Activated CD8-positive, alpha-beta memory T cell treated with anti-CD3 and anti-CD28 coated beads for 1 hour (primary cell): ENCODE data around the gene MMUT.
A peak's percentile ranks its signal among the peaks of the same experiment; 100 is the strongest.
"Not testable (repeated sequence)": the region's sequence is repeated elsewhere in the genome, so short reads cannot be mapped to it uniquely, and the experiment has no call there.

Experiments used
- DNase-seq, 2 donors: peaks; one replicate each; pipeline ENCODE4 v3.0.0-alpha.2; 2020; ENCODE audit warnings: low read depth in 1 of 2; ENCODE audit errors: extremely low read depth in 1 of 2

The MMUT gene

DNA sequence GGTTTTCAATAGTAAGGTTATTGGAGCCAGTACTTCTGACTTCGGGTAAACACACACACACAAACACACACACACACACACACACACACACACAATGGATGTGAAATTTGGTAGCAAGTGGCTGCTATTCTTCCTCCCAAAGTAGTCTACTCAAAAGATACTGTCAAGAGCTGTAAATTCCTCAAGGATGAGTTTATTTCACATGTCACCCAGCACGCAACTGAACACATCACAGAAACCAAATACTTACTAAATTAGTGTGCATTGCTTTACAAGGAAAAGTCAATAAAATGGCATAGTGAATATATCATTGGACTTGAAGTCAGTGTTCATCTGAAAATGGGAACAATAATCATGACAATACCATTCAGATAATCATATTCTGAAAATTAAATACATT, 32.9 kb downstream of the MMUT start:
- DNase-seq: no peak

DNA sequence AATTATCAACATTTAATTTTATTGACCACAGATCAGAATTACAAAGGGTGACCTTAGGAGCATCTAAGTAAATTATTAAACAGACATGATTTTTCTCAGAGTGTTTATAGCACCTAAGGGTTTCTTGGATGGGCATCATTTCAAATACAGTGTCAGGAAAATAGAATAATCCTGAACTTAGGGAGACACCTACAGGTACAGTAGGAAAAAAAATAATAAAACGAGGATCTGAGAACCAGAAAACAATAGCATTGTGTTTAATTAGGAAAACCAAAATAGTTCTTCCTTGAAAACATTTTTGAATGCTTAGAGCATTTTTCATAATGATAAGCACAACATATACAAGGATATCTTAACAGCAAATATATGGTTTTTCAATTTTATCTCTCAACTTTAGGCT, 39.2 kb downstream of the MMUT start:
- DNase-seq: no peak

DNA sequence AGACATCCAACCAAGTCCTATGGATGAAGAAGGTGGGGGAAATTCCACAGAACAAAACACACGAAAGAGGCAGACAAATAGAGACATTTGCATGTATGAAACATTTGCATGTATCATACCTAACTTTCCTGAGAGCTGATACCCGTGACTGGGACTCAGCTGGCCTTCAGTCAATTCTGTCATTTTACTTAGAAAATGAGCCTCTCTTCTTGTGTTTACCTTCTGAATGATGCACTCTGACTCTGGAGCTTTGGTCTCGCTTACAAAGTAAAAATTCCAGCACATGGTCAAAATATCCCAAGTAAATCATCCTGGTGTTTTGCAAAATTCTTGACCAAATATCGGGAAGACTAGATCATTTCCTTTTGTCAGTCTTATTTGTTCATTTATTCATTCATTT, 46.9 kb downstream of the MMUT start:
- DNase-seq: no peak

DNA sequence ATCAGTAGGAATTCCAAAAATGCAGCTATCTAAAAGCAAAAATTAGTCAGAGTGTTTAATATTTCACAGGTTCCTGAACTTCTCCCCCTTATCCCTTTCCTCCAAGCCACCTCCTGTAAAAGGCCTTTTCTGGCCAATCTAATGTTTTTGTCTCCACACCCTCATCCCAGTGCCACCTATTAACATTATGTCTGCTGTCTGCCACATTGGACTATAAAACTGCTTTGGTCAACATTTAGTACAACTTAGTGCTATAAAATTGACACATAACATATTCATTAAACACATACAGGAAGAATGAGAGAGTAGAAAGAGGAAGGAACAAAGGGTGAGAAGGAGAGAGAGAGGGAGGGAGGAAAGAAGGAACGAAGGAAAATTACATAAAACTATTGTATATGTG, 47.7 kb downstream of the MMUT start:
- no peak for DNase-seq

DNA sequence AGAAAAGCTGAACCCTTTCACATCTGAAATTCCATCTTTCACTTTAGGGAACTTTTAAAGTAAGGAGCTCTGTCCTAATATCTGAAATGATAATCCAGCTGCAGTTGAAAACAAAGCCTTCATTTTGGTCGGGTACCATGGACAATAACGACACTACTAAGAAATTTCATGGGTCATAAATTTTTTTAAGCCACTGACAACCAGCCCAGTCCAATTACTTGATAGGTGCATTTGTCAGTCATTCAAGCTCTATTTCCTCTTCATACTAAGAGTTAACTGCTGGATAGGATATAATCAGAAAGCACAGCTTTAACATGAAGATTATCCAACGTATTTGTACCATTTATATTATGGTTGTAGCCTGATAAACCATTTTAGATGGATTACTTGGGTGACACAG, 52.5 kb downstream of the MMUT start:
- no peak for DNase-seq

DNA sequence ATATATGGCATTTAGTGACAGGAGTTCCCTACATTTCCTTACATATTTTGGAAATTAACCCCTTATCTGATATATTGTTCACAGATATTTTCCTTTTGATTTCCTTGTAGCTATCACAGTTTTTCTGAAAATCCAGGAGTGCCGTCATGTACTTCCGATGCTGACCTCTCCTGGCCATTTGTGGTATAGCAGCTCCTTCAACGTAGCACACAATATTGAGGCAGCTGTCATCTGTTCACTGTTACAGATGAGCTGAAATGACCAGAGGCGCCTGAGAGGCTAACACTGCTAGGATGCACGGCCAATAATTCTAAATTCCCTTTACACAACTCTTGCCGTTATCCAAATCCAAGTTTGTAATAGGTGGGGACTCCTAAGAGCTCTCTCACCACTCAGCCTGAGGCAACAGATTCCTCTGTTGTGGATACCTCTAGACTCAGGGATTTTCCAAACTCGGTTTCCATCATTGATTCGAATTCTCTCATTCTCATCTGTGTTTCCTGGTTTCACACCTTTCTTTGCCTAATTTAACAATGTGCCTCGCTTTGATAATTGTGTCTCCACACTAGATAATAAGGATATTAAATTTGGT, 53.0 kb downstream of the MMUT start:
- DNase-seq: peak in 1 of 2 donors; percentile 37

DNA sequence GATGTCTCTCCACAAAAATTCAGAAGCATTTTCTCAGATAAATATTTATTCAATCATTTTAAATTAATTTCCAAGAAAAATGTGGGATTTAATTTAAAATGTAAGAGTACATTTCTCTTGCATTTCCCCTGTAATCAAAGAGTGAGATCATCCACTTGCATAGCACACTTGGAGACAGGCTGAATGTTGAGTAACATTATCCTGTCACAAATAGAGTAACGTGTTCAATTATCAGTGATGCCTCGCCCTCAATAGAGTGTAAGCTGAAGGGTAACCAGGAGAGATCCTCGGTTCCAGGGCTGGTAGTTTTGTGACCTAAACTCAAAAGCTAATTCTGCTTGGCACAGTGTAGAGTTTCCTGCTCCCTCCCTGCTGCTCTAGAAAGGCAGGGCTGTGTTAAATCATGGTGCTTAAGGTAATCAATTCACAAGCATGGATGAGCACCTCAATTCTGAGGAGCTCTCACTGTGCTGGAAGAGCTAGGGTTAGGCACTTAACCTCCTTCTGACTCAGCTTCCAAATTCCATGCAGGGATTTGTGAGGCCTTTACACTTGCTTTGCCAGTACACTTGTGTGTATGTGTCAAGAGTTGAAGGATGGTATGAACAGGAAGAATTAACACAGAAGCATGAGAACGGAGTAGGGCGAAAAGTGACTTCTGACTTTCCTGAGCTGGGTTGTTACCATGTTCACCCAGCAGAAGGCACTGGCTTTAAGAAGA, 56.6 kb downstream of the MMUT start:
- no peak for DNase-seq

DNA sequence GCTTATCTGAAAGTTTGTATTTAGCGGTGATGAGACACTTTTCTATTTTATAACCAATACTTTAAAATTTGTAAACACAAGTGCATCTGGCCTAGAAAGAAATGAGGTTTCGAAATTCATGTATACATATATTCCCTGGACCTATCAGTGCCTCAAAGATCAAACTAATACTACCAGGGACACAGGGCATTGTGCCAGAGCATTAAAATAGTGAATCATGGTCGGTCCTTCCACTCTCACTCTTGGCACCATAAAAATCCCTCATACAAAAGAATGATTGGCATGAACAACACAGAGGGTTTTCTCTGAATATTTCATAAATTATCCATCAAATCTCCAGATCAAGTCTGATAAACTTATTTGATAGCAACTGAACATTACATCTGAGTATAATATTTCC, 62.0 kb downstream of the MMUT start:
- DNase-seq: no peak

DNA sequence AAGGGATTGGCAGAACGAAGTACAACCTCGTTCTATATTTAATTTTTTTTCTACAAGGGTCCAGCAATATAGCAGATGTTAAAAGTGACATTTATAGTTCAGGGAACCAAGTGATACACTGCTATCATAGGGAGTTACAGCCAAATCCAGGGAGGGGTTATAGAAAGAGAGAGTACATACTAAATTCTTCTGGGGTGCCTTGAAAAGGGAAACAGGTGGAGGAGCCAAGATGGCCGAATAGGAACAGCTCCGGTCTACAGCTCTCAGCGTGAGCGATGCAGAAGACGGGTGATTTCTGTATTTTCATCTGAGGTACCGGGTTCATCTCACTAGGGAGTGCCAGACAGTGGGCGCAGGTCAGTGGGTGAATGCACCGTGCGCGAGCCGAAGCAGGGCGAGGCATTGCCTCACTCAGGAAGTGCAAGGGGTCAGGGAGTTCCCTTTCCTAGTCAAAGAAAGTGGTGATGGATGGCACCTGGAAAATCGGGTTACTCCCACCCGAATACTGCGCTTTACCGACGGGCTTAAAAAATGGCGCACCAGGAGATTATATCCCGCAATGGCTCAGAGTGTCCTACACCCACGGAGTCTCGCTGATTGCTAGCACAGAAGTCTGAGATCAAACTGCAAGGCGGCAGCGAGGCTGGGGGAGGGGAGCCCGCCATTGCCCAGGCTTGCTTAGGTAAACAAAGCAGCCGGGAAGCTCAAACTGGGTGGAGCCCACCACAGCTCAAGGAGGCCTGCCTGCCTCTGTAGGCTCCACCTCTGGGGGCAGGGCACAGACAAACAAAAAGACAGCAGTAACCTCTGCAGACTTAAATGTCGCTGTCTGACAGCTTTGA, 76.2 kb downstream of the MMUT start:
- not testable (repeated sequence) for DNase-seq

DNA sequence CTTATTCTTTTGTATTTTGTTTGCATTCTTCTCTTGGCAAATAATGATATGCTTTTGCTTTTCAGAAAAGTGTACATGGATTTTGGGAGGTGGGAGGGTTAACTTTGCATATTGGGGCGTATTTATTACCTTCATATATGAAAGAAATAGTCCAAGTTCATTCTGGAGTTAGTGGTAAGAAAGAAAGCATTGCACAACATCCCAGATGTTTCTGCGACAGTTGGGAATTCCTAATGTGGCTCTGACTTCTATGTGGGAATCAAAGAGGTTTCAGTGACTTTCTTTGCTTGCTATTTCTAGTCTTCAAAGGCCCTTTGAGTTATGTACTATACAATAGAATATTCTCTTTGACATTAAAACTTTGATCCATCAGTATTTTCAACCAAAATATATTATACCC, 78.1 kb downstream of the MMUT start:
- no peak for DNase-seq
